GM19397 (cell line): ENCODE measurements around the gene RNF13.
"Not testable (repeated sequence)": the region's sequence is repeated elsewhere in the genome, so short reads cannot be mapped to it uniquely, and the experiment has no call there.

Experiments used
- ATAC-seq: cut with Tn5 transposase; IDR thresholded peaks from one replicate; pipeline ENCODE4 v1.9.1; 2021; ENCODE audit warnings: mild to moderate bottlenecking, moderate library complexity; ENCODE audit not compliant: unreplicated experiment

The RNF13 gene

DNA sequence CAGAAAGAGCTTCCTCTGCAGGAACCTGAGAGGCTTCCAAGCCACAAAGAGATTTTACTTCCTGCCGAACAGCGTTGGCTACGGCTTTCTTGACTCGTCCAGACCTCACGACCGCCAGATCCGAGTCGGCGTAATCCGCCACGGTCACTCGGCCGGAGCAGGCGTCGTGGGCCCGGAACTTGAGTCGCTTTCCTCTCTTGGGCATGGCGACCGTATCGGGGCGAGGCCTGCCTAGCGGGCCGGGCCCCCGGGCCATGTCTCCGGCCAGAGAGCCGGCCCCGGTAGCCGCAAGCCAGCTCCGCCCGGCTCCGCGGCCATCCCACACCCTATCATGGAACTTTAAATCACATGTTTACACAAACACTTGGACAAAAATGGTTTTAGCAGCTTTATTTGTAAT lies 170.0 kb downstream of the RNF13 start:
- ATAC-seq: not testable (repeated sequence)

DNA sequence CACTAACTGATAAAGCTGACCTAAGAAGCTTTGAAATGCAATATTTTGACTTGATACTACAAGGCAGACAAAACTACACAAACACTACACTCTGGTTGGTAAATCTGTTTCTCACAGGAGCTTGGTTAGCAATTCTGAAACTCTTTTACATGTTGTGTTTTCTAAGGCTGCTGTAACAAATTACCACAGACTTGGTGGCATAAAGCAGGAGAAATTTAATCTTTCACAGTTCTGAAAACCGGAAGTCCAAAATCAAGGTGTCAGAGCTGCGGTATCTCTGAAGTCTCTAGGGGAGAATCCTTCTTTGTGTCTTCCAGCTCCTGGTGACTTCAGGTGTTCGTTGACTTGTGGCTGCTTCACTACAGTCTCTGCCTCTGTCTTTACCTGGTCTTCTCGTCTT lies 170.6 kb downstream of the RNF13 start:
- no peak for ATAC-seq

DNA sequence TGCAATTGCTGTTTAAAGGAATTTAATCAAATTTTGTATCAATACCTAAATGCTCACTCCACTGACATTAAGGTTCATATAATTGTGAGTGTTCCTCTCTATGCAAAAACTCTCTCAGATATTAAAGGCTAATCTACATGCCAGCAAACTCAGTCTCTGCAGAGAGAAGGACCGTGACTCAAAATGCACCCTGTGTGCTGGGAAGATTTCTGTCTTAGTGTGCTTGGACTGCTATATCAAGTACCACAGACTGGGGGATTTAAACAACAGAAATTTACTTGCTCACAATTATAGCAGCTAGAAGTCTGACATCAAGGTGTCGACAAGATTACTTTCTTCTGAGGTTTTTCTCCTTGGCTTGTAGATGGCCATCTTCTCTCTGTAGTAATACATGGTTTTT lies 176.3 kb downstream of the RNF13 start:
- ATAC-seq: no peak

DNA sequence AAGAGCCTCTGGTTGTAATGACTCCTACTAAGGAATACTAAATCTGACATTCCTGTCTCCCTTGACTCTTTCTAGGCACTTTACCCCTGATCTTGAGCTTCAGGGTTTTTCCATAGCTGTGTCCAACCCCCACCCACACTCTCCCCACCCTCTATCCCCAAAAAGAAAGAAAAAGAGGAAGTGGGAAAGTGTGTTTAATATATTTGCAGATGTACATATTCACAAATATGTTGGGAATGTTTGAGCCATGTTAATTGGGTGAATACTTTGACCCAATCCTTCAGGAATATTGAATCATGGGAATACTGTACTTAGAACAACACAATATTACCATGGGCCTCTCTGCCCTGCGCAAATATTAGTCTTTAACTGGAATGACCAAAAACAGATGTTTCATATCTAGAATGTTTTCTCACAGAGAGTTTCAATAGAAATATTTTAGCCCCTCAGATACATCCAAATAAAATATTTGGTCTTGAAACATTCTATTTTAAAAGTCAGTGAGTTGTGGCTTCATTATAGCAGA lies 177.5 kb downstream of the RNF13 start:
- ATAC-seq: no peak

DNA sequence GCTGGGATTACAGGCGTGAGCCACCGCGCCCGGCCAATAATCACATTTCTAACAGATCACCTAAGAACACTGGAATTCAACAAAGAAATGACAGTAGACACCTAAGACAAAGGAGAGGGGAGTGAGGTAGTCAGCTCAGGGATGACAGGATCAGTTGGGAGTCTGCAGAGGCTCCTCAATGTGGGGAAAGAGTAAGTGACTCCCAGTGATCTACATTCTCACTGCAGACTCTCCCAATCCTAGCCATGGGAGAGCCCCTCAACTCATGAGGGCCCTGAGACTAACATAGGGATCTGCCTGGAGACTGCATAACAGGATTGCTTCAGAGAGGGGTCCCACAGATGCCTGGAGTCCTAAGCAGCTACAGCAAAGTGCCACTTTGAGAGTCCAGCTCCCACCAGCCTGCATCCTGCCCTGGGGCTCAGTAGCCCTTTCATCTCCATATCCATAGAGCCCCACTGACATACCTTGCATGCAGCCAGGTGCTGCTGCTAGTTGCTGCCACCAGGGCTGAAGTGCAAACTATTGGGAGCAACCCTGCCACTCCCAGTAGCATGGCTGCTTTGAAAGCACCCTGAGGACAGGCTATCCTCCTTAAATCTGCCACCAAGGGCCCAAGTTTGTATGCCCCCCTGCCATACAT lies 179.5 kb downstream of the RNF13 start:
- ATAC-seq: no peak

DNA sequence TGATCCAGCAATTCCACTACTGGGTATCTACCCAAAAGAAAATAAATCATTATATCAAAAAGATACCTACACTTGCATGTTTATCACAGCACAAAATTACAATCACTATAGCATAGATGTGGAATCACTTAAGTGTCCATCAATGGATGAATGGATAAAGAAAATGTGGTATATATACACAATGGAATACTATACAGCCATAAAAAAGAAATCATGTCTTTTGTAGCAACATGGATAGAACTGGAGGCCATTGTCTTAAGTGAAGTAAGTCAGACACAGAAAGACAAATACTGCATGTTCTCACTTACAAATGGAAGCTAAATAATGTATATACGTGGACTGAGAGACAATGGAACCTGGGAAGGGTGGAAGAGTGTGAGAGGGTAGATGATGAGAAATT lies 185.9 kb downstream of the RNF13 start:
- ATAC-seq: no peak

DNA sequence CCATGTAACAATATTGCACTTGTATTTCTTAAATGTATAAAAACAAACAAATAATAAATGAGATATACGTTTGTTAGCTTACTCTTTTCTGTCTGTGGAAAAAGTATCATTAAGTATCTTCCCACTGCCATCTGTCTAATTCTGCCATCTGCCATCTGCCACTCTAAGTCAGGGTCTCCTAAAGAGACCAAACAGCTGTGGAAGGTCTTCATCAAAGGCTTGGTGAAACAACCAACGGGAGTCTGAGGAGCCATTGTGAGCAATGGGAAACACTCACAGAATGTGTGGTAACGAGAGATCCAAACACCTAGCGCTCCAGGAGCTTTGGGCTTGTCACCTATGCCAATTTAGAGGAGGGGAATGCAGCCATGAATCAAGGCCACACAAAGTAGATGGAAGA lies 186.4 kb downstream of the RNF13 start:
- ATAC-seq: no peak

DNA sequence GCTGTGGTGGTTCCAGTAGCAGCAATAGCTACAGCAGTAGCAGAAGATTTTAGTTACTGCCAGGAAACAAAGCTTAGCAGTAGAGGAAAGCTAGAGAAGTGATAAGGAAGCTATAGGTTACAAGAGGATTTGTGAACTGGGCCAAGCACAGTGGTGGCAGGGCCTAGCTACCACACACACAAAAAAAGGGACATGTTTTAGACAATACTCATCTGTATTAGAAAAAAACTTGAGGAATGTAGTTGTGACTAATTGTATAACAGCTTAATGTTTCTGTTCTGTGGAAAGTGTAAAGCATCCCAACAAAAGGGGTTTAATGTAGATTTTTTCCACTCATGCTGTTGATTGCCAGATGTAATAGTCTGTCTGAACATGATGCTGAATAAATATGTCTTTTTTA lies 187.6 kb downstream of the RNF13 start:
- no peak for ATAC-seq

DNA sequence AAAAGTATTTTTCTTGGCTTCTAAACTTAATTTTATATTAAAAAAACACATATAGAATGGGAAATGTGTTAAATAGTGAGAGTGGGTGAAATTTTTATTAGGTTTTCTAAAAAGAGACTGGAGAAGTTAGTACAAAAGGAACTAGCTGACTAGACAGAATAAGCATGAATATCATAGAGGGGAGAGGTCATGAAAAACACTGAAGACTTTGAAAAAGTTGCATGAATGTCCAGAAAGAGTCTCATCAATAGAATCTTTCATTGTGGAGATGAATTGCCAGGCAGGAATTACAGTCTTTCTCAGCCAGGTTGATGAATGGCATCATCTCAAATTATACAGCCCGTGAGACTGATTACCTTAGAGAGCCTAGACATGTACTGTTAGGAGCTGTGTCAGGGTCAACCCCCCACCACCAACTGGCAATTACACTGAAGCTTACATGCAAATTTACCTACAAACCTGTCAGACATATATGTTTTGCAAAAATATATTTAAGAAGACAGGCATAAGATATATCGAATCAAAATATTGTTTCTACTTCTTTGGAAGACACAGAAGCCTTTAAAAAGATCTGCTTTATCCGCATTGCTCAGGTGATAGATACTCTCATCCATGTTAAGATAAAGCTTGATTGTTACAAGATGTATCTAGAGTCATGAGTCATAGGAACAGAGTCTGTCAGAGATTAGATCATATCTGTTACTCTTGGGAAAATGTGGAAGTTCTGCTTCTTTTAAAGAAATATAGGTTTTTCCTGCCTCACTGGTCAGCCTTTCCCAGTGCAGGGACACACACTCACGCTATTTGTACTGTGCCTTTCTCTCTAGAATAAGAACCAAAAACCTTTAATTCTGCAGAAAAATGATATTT lies 192.5 kb downstream of the RNF13 start:
- ATAC-seq: no peak

DNA sequence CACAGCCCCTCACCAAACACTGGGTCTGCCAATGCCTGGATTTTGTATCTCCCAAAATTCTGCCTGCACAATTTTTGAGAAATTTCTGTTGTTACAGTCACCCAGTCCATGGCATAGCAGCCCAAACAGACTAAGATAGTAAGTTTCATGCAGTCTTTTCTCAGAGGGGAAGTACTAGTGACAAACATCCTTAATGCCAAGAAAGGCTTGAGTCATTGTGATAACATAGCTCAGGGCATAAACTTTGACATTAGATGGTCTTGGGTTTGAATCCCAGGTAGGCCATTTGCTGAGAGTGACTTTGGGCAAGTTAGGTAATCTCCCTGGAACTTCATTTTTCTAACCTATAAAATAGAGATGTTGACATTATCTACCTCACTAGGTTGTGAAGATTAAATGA lies 193.8 kb downstream of the RNF13 start:
- ATAC-seq: no peak
